ENCODE data around the gene RAB1A.
A peak's percentile ranks its signal among the peaks of the same experiment; 100 is the strongest.

RAB1A gene

DNA sequence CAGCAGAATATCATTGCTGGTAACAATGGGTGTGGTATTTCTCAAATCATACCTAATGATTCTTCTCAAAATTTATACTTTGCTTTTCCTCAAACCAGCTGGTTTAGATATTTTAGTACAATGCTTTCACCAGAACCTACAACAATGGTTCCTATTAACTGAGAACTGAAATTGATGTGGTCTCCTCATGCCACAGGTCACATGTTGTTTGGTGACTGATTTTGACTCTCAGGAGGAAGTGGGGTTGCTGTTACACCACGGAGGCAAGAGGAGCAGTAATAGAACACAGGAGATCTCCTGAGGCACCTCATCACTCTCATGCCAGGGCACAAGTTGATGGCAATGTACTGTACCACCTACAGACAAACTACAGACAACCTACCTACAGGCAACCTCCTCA, 76.7 kb downstream of the RAB1A start:
- no peaks in the 10 kb centered on the region for H3K36me3 ChIP-seq (replicated peaks)
- H3K4me3 ChIP-seq (ENCODE audit: low read depth, low read length) = no peak overlapping the region
- H3K27ac ChIP-seq = no peak overlapping the region
- no peaks in the 10 kb centered on the region for H3K27me3 ChIP-seq (replicated peaks)
- in situ Hi-C loops (cut with HindIII; ENCODE audit: low pct_ligation_motif_present, low sequenced_read_pairs) = no loop called here
- no peak for DNase-seq
- TF ChIP-seq, protein P1, sequence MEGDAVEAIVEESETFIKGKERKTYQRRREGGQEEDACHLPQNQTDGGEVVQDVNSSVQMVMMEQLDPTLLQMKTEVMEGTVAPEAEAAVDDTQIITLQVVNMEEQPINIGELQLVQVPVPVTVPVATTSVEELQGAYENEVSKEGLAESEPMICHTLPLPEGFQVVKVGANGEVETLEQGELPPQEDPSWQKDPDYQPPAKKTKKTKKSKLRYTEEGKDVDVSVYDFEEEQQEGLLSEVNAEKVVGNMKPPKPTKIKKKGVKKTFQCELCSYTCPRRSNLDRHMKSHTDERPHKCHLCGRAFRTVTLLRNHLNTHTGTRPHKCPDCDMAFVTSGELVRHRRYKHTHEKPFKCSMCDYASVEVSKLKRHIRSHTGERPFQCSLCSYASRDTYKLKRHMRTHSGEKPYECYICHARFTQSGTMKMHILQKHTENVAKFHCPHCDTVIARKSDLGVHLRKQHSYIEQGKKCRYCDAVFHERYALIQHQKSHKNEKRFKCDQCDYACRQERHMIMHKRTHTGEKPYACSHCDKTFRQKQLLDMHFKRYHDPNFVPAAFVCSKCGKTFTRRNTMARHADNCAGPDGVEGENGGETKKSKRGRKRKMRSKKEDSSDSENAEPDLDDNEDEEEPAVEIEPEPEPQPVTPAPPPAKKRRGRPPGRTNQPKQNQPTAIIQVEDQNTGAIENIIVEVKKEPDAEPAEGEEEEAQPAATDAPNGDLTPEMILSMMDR (IDR thresholded peaks at IDR 0.05; ENCODE audit: low read depth, low read length, missing control alignments) = no peak

DNA sequence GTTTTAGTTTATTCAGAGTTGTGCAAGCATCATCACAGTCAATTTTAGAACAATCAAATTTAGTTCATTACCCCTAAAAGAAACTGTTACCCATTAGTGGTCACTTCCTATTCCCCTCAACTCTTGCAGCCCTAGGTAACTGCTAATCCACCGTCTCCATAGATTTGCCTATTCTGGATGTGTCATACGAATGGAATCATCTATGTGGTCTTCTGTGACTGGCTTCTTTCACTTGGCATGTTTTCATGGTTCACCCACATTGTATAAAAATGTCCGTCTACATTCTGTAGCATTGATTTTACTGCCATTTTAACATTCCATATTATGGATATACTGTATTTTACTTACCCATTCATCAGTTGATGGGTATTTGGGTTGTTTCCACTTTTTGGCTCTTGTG, 79.0 kb downstream of the RAB1A start:
- H3K36me3 ChIP-seq (replicated peaks) = no peaks in the 10 kb centered on the region
- DNase-seq = no peak
- in situ Hi-C loops (cut with HindIII; ENCODE audit: low pct_ligation_motif_present, low sequenced_read_pairs) = no loop called here
- TF ChIP-seq, protein P1 (IDR thresholded peaks at IDR 0.05; ENCODE audit: low read depth, low read length, missing control alignments) = no peak
- H3K27ac ChIP-seq = no peak overlapping the region
- no peaks in the 10 kb centered on the region for H3K27me3 ChIP-seq (replicated peaks)
- H3K4me3 ChIP-seq (ENCODE audit: low read depth, low read length) = no peak overlapping the region

DNA sequence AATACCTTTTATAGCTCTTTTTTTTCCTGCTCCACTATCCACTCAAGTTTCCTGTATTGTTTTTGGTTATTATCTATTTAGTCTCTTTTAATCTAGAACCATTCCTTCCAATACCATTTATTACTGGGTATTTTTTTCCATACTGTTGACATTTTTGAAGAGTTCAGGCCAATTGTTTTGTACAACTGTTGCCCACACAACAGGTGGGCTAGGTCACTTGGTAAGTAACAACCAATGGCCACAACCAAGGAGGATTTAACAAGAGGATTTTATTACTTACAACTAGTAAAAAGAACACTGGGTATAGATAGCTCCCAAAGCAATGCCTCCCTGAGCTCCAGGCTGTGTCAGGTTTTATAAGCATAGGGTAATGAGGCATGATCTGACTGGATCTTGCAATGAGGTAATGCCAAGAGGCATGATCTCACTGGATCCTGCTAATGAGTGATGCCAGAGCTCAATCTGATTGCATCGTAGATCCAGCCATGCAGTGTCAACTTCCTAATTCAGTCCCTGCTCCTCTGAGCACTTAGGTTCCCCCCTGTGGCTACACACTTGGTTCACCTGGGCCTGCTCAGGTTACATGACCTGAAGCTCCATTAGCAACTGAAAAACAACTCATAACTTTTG, 80.8 kb downstream of the RAB1A start:
- H3K27me3 ChIP-seq (replicated peaks) = no peaks in the 10 kb centered on the region
- H3K36me3 ChIP-seq (replicated peaks) = no peaks in the 10 kb centered on the region
- no peak overlapping the region for H3K4me3 ChIP-seq (ENCODE audit: low read depth, low read length)
- DNase-seq = no peak
- in situ Hi-C loops (cut with HindIII; ENCODE audit: low pct_ligation_motif_present, low sequenced_read_pairs) = no loop called here
- no peak overlapping the region for H3K27ac ChIP-seq
- TF ChIP-seq, protein P1 (IDR thresholded peaks at IDR 0.05; ENCODE audit: low read depth, low read length, missing control alignments) = no peak

DNA sequence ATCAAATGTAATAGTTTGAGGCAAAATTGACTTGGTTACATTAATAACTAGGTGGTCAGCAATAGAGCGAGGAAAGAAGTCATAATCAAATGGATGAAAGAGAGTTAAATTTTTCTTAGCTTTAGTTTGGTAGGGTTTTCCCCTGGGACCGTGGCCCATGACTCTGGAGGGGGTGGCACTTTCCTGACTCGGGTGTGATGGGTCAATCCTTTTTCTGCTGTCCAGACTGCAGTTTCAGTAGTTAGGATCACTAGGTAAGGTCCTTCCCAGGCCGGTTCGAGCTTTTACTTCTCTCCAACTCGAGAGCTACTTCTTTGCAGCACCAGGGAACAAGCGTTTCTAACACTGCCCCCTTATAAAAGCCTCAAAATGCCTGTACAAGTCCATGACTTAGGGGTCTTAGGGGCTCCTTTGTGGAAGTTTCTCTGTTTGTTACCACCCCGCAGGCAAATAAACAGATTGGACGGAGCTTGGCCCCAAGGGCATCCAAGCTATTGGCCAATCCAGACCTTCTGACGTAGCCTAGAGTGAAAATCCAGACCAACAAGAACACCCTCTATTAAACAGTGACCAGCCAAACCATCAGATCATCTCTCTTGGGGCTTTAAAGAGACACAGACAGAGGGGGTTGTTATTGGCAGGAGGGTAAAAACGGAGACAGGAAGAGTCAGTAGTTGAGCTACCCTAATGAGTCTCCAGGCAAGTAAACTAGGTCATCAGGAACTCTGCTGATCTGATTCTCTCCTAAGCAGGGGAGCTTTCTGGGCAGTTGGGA, 83.1 kb downstream of the RAB1A start:
- in situ Hi-C loops (cut with HindIII; ENCODE audit: low pct_ligation_motif_present, low sequenced_read_pairs) = no loop called here
- Histone ChIP-seq H3K27ac (no peak overlapping the region), H3K4me3 (ENCODE audit: low read depth, low read length) (no peak overlapping the region), H3K27me3 (replicated peaks) (no peaks in the 10 kb centered on the region), H3K36me3 (replicated peaks) (no peaks in the 10 kb centered on the region)
- DNase-seq = no peak
- TF ChIP-seq, protein P1 (IDR thresholded peaks at IDR 0.05; ENCODE audit: low read depth, low read length, missing control alignments) = no peak

DNA sequence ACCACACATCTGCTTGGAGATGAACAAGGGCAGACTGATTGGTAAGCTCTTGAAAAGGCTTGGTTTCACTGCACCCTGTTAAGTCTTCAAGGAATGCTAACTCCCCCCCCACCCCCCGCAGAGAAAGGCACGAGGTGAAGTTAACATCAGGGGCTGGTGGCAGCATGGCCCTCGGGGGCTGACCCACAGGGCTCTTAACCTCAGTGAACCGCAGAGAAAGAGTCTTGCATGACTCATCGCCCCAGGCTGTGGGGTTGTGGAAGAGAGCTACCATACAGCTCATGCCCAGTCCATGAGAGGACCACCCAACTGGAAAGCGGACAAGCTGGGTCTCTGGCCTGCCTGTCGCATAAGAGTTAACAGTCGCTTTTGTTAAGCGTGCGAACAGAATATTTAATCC, 84.3 kb downstream of the RAB1A start:
- TF ChIP-seq, protein P1 (IDR thresholded peaks at IDR 0.05; ENCODE audit: low read depth, low read length, missing control alignments) = no peak

More for the DNA sequence above, 84.3 kb downstream of the RAB1A start:
- in situ Hi-C loops (cut with HindIII; ENCODE audit: low pct_ligation_motif_present, low sequenced_read_pairs) = no loop called here
- DNase-seq = peak; percentile 41
- Histone ChIP-seq H3K27ac (no peak overlapping the region), H3K36me3 (replicated peaks) (no peaks in the 10 kb centered on the region), H3K4me3 (ENCODE audit: low read depth, low read length) (no peak overlapping the region), H3K27me3 (replicated peaks) (no peaks in the 10 kb centered on the region)

Measured in brain microvascular endothelial cell (primary cell).